SK-N-SH (cell line): ENCODE results near the gene KTN1. TPM values are rescaled to one million over a fixed set of nuclear protein-coding genes. Genes with fewer than 3 reads are reported as not detected.

Experiments
- CTCF ChIA-PET: fragments of 300-600, 350-600 bp; formaldehyde crosslinking; extraction: SDS; loops from one replicate; lab custom pipeline; 2021; lab: Yijun Ruan, JAX
- POLR2A ChIA-PET: fragments of 350-600 bp; sonication (Branson Sonifier 250); formaldehyde crosslinking; extraction: SDS; loops from one replicate; lab custom pipeline; 2020; ENCODE audit warnings: antibody characterized with exemption, inconsistent platforms; lab: Yijun Ruan, JAX
- DNase-seq: peaks from one replicate; pipeline ENCODE4 v3.0.0; 2012
- H2AFZ ChIP-seq: fragments of 200-600 bp; sonication (generic); 2 replicates; pipeline ENCODE4 v1.8.1; 2016; ENCODE audit warnings: antibody characterized with exemption, mild to moderate bottlenecking, low read depth
- H3F3A ChIP-seq: fragments of 200-600 bp; sonication (generic); replicated peaks from 2 replicates; pipeline ENCODE3; 2016; ENCODE audit warnings: antibody characterized with exemption, mild to moderate bottlenecking; ENCODE audit not compliant: insufficient read depth
- H3K27ac ChIP-seq, 2 experiments: fragments of 200-500 bp in 1 of 2; fragments of 200-600 bp in 1 of 2; sonication (Bioruptor generic) in 1 of 2; sonication (generic), shearing (Covaris generic) in 1 of 2; 2 replicates each; pipeline versions ENCODE4 v1.5.1 to v1.6.1; 2014 to 2016; ENCODE audit warnings: low read depth in 2 of 2, inconsistent platforms in 1 of 2, low read length in 1 of 2, mild to moderate bottlenecking in 1 of 2, mixed read lengths in 1 of 2
- H3K27me3 ChIP-seq: fragments of 200-600 bp; sonication (generic), shearing (Covaris generic); 2 replicates; pipeline ENCODE4 v1.6.1; 2016; ENCODE audit warnings: mixed run types; ENCODE audit not compliant: insufficient read depth
- H3K36me3 ChIP-seq, 2 experiments: fragments of 200-500 bp in 1 of 2; fragments of 200-600 bp in 1 of 2; sonication (Bioruptor generic) in 1 of 2; sonication (generic) in 1 of 2; replicated peaks in 1 of 2; 2 replicates each; pipeline versions ENCODE3 to v1.5.1; 2014 to 2016; ENCODE audit warnings: low read length in 1 of 2, mild to moderate bottlenecking in 1 of 2; ENCODE audit not compliant: insufficient read depth in 2 of 2, control insufficient read depth in 1 of 2
- H3K4me1 ChIP-seq, 2 experiments: fragments of 200-500 bp in 1 of 2; fragments of 200-600 bp in 1 of 2; sonication (Bioruptor generic) in 1 of 2; sonication (generic), shearing (Covaris generic) in 1 of 2; 2 replicates each; pipeline versions ENCODE4 v1.5.1 to v1.6.1; 2014 to 2016; ENCODE audit warnings: low read depth in 1 of 2, low read length in 1 of 2, mixed run types in 1 of 2; ENCODE audit not compliant: insufficient read depth in 2 of 2, control insufficient read depth in 1 of 2
- H3K4me2 ChIP-seq: fragments of 200-600 bp; sonication (generic), shearing (Covaris generic); 2 replicates; pipeline ENCODE4 v1.6.1; 2017; ENCODE audit warnings: mixed run types
- H3K4me3 ChIP-seq, 2 experiments: fragments of 200-500 bp in 1 of 2; fragments of 200-600 bp in 1 of 2; sonication (Bioruptor generic) in 1 of 2; sonication (generic), shearing (Covaris generic) in 1 of 2; 2 replicates each; pipeline versions ENCODE4 v1.5.1 to v1.8.1; 2014 to 2016; ENCODE audit warnings: low read depth in 2 of 2, inconsistent platforms in 1 of 2, low read length in 1 of 2, mild to moderate bottlenecking in 1 of 2, mixed read lengths in 1 of 2, moderate library complexity in 1 of 2
- H3K79me2 ChIP-seq: fragments of 200-600 bp; sonication (generic); 2 replicates; pipeline ENCODE4 v1.8.1; 2017; ENCODE audit warnings: mild to moderate bottlenecking; ENCODE audit not compliant: insufficient read depth
- H3K9ac ChIP-seq: fragments of 200-600 bp; sonication (generic); 2 replicates; pipeline ENCODE4 v1.6.1; 2017; ENCODE audit warnings: mixed run types
- H3K9me2 ChIP-seq: fragments of 200-600 bp; sonication (generic); 2 replicates; pipeline ENCODE4 v1.6.1; 2017; ENCODE audit warnings: mixed run types
- H3K9me3 ChIP-seq: fragments of 200-600 bp; sonication (generic); 2 replicates; pipeline ENCODE4 v1.6.1; 2017; ENCODE audit warnings: mixed run types, mild to moderate bottlenecking, moderate library complexity
- H4K20me1 ChIP-seq: fragments of 200-600 bp; sonication (generic); 2 replicates; pipeline ENCODE4 v1.6.1; 2017; ENCODE audit warnings: mild to moderate bottlenecking, mixed run types; ENCODE audit not compliant: insufficient read depth
- ELF1 ChIP-seq: IDR thresholded peaks from 2 replicates; pipeline ENCODE4 v1.4.0; 2012
- FOXJ3 ChIP-seq: sonication (generic); formaldehyde crosslinking; IDR thresholded peaks from 2 replicates; pipeline ENCODE4 v1.5.1; 2020; ENCODE audit warnings: mild to moderate bottlenecking, missing genetic modification reagents
- FOXM1 ChIP-seq: IDR thresholded peaks from 2 replicates; pipeline ENCODE4 v1.4.0; 2012; ENCODE audit warnings: low read depth, mild to moderate bottlenecking
- GABPA ChIP-seq: IDR thresholded peaks from 2 replicates; pipeline ENCODE4 v1.4.0; 2012; ENCODE audit warnings: low read depth, mild to moderate bottlenecking
- IRF3 ChIP-seq: fragments of 150-350 bp; IDR thresholded peaks from 2 replicates; pipeline ENCODE4 v1.6.1; 2016; ENCODE audit warnings: mild to moderate bottlenecking, low read depth, low read length
- POLR2AphosphoS5 ChIP-seq: IDR thresholded peaks from 2 replicates; pipeline ENCODE4 v1.6.1; 2012; ENCODE audit warnings: low read depth, low read length
- RAD21 ChIP-seq: IDR thresholded peaks from 2 replicates; pipeline ENCODE4 v1.6.1; 2012; ENCODE audit warnings: mild to moderate bottlenecking, low read length
- REST ChIP-seq: IDR thresholded peaks from 2 replicates; pipeline ENCODE4 v1.6.1; 2012; ENCODE audit warnings: mild to moderate bottlenecking, low read depth, low read length, moderate library complexity
- RXRA ChIP-seq: IDR thresholded peaks from 2 replicates; pipeline ENCODE4 v1.4.0; 2012; ENCODE audit warnings: low read depth, mild to moderate bottlenecking, borderline replicate concordance
- SIN3A ChIP-seq: IDR thresholded peaks from 2 replicates; pipeline ENCODE4 v1.6.1; 2012; ENCODE audit warnings: low read depth, mild to moderate bottlenecking, low read length, moderate library complexity, borderline replicate concordance
- USF2 ChIP-seq: fragments of 150-350 bp; IDR thresholded peaks from 2 replicates; pipeline ENCODE4 v1.6.1; 2017; ENCODE audit warnings: antibody characterized with exemption, low read length, low read depth, borderline replicate concordance
- ZBTB33 ChIP-seq: IDR thresholded peaks from 2 replicates; pipeline ENCODE4 v1.4.0; 2012; ENCODE audit warnings: low read depth, borderline replicate concordance
- WGBS: methylation state at CpG from one replicate; pipeline ENCODE4 v1.1.6; 2017; ENCODE audit warnings: low lambda C conversion rate; 5-methylcytosine and 5-hydroxymethylcytosine counted together
- polyA plus RNA-seq, 3 experiments: library from polyadenylated mRNA; depleted of rRNA; stranded (reverse); fragments of >200 nt; gene quantifications; 2 replicates each; pipeline ENCODE4 v1.2.3, GENCODE V29; 2012

KTN1 gene
- polyA plus RNA-seq, 1 of the 3 experiments (the other 2 are of a cell fraction) = 39.5 TPM

- H3K27ac ChIP-seq = no peak overlapping the region
Observed at GRCh38 chr14:55628426-55628825, 48.4 kb downstream of the KTN1 start.

GRCh38 chr14:55638665-55639064, 58.7 kb downstream of the KTN1 start:
- no peak for DNase-seq
- H3K4me1 ChIP-seq = no peaks in the 10 kb centered on the region
- H3K27me3 ChIP-seq = no peaks in the 10 kb centered on the region
- no peak overlapping the region for H3K27ac ChIP-seq
- ChIA-PET POLR2A (no interaction called here), CTCF (interaction anchor here (1.0 to 1.6 kb wide), 3 partner anchors 13 to 200 kb away, joined by 3 to 4 read pairs (median 4); no protein-coding TSS in a partner anchor)
- WGBS = 91% methylated on average over 1 of the region's 1 CpG
- no peak overlapping the region for H2AFZ ChIP-seq
- no peaks in the 10 kb centered on the region for H3K79me2 ChIP-seq
- H3K9ac ChIP-seq = no peak overlapping the region
- H3K4me2 ChIP-seq = no peak overlapping the region
- H3K4me3 ChIP-seq = no peak overlapping the region
- H3K36me3 ChIP-seq = peaks cover 85 to 95% of the 10 kb centered on the region in 2 experiments
- TF ChIP-seq POLR2AphosphoS5 (no peak), ZBTB33 (no peak), REST (no peak), RAD21 (no peak)
- H3K9me3 ChIP-seq = no peaks in the 10 kb centered on the region
- H3K9me2 ChIP-seq = no peaks in the 10 kb centered on the region
- H4K20me1 ChIP-seq = no peaks in the 10 kb centered on the region
- H3F3A ChIP-seq = no peaks in the 10 kb centered on the region

More at GRCh38 chr14:55628426-55628825, 48.4 kb downstream of the KTN1 start:
- Histone ChIP-seq H3K36me3 (peaks cover 71 to 78% of the 10 kb centered on the region in 2 experiments), H3K79me2 (peaks cover 47% of the 10 kb centered on the region), H3K4me1 (no peaks in the 10 kb centered on the region), H3K9me3 (no peaks in the 10 kb centered on the region), H3K27me3 (no peaks in the 10 kb centered on the region), H2AFZ (no peak overlapping the region), H3K9ac (no peak overlapping the region), H4K20me1 (no peaks in the 10 kb centered on the region), H3F3A (peaks cover 5% of the 10 kb centered on the region), H3K4me2 (no peak overlapping the region), H3K4me3 (no peak overlapping the region), H3K9me2 (no peaks in the 10 kb centered on the region)
- TF ChIP-seq ZBTB33 (no peak), IRF3 (no peak), USF2 (no peak), RXRA (no peak), FOXM1 (no peak), FOXJ3 (no peak), SIN3A (no peak), ELF1 (no peak), GABPA (no peak)
- ChIA-PET POLR2A (no interaction called here), CTCF (interaction anchor here (1.4 kb wide), 1 partner anchor 11 kb away, joined by 3 read pairs; no protein-coding TSS in a partner anchor)
- no peak for DNase-seq
